Measurements from ENCODE around the gene HBG2.

HBG2 gene

DNA sequence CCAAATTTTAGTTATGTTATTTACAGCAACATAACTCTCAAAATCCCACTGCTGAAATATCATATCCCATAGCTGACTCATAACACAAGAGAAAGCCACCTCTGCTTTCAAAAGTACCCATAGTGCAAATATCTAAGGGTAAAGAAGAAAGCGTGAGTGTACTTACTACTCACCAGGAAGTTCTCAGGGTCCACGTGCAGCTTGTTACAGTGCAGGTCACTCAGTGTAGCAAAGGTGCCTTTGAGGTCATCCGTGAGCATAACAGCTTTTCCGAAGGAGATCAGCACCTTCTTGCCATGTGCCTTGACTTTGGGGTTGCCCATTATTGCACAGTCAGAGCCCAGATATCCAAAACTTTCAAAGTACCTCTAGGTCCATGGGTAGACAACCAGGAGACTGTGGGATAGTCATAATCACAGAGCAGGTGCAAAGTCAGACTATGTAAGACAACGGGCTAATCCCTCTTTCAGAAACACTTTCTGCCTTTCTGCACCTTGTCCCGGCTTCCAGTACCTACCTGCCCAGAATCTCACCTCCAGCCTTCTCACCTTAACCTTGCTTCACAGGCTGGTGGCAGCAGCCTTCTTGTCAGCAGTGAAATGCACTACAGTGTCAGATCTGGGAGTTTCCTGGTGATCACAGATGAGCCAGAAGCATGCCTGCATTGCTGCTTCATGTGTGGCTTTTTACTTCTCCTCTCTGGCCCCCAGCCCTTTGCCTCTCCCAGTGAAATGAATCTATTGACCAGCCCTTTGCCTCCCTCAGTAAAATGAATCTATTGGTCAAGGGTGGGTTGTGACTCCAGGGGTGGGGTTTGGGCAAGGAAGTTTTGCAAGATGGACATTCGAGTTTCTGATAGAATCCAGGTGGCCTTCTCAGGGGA is 11.4 kb downstream of the HBG2 start:
- Histone ChIP-seq H3K9me3 (ENCODE audit: severe bottlenecking) (no peaks in the 10 kb centered on the region), H3K4me1 (ENCODE audit: insufficient read depth, poor library complexity, severe bottlenecking) (no peaks in the 10 kb centered on the region), H3K27me3 (ENCODE audit: insufficient read depth, poor library complexity, severe bottlenecking) (peaks cover 4% of the 10 kb centered on the region), H3K27ac (ENCODE audit: poor library complexity, severe bottlenecking) (no peak overlapping the region), H3K4me3 (ENCODE audit: severe bottlenecking) (no peak overlapping the region), H3K36me3 (ENCODE audit: low read depth) (no peaks in the 10 kb centered on the region)
- ATAC-seq (ENCODE audit: low read depth) (no peak), DNase-seq (ENCODE audit: low spot score) (no peak)
- TF ChIP-seq, protein P1, sequence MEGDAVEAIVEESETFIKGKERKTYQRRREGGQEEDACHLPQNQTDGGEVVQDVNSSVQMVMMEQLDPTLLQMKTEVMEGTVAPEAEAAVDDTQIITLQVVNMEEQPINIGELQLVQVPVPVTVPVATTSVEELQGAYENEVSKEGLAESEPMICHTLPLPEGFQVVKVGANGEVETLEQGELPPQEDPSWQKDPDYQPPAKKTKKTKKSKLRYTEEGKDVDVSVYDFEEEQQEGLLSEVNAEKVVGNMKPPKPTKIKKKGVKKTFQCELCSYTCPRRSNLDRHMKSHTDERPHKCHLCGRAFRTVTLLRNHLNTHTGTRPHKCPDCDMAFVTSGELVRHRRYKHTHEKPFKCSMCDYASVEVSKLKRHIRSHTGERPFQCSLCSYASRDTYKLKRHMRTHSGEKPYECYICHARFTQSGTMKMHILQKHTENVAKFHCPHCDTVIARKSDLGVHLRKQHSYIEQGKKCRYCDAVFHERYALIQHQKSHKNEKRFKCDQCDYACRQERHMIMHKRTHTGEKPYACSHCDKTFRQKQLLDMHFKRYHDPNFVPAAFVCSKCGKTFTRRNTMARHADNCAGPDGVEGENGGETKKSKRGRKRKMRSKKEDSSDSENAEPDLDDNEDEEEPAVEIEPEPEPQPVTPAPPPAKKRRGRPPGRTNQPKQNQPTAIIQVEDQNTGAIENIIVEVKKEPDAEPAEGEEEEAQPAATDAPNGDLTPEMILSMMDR (IDR thresholded peaks at IDR 0.05; ENCODE audit: poor library complexity, severe bottlenecking), result no peak

DNA sequence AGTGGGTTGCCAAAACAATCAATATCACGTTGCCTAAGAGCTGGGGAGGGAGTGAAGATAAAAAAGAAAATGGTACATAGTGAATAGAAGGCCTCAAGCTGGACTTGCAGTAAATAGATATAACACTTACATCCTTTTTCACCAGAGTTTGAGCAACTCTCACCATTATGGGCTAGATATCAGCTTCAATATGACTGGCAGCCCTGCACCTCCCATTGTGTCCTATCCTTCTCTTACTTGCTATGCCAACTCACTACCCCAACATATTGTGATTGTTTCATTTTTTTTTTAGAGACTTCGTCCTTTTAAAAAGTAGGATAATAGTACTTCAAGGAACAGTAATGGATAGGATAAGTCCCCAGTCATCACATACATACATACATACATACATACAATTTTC is 12.4 kb downstream of the HBG2 start:
- H3K27ac ChIP-seq (ENCODE audit: poor library complexity, severe bottlenecking), result no peak overlapping the region
- no peaks in the 10 kb centered on the region for H3K9me3 ChIP-seq (ENCODE audit: severe bottlenecking)
- no peak for ATAC-seq (ENCODE audit: low read depth)
- no peaks in the 10 kb centered on the region for H3K4me1 ChIP-seq (ENCODE audit: insufficient read depth, poor library complexity, severe bottlenecking)
- no peak overlapping the region for H3K4me3 ChIP-seq (ENCODE audit: severe bottlenecking)
- H3K36me3 ChIP-seq (ENCODE audit: low read depth), result no peaks in the 10 kb centered on the region
- H3K27me3 ChIP-seq (ENCODE audit: insufficient read depth, poor library complexity, severe bottlenecking), result peaks cover 4% of the 10 kb centered on the region
- TF ChIP-seq, protein P1 (IDR thresholded peaks at IDR 0.05; ENCODE audit: poor library complexity, severe bottlenecking), result no peak
- DNase-seq (ENCODE audit: low spot score), result no peak

DNA sequence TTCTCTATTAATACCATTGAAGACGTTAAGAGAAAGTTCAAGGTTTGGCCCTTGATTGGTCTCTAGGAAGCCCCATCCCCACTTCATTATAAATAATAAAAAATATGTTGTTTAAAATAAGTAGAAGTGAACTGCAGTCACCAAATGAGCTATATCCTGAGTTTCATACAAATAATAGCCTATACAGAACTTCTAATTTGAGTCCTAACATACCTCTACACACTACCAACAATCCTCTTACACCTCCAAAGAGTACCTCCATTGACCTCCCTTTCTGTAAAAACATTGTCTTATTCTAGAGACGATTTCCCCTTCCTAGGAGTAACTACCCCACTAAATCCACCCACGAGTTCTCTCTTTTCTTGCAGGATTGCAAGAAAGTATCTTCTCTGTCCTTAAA is 13.1 kb downstream of the HBG2 start:
- no peak for ATAC-seq (ENCODE audit: low read depth)
- H3K27me3 ChIP-seq (ENCODE audit: insufficient read depth, poor library complexity, severe bottlenecking), result peaks cover 4% of the 10 kb centered on the region
- TF ChIP-seq, protein P1 (IDR thresholded peaks at IDR 0.05; ENCODE audit: poor library complexity, severe bottlenecking), result no peak

DNA sequence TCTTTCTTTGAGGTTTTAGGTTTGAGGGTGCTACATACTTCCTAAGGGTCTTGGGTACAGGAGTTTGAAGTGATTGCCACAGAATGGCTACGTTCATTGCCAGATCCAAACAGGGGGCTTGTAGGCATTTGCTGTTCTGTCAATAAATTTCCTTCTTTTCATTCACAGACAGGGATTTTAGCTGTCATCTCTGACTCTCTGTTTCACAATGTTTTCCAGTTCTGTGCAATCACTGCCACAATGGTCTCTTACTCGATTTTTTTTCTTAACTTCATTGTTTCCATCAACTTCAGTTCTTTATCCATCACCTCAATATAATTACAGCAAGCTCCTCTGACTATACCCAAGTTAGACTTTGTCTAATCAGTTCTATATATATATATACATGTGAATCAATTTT is 14.1 kb downstream of the HBG2 start:
- DNase-seq (ENCODE audit: low spot score), result no peak

More for the DNA sequence above, 13.1 kb downstream of the HBG2 start:
- H3K4me3 ChIP-seq (ENCODE audit: severe bottlenecking), result no peak overlapping the region
- H3K36me3 ChIP-seq (ENCODE audit: low read depth), result no peaks in the 10 kb centered on the region
- DNase-seq (ENCODE audit: low spot score), result no peak
- H3K9me3 ChIP-seq (ENCODE audit: severe bottlenecking), result no peaks in the 10 kb centered on the region
- no peaks in the 10 kb centered on the region for H3K4me1 ChIP-seq (ENCODE audit: insufficient read depth, poor library complexity, severe bottlenecking)
- H3K27ac ChIP-seq (ENCODE audit: poor library complexity, severe bottlenecking), result no peak overlapping the region

More for the DNA sequence above, 14.1 kb downstream of the HBG2 start:
- H3K4me1 ChIP-seq (ENCODE audit: insufficient read depth, poor library complexity, severe bottlenecking), result no peaks in the 10 kb centered on the region
- H3K4me3 ChIP-seq (ENCODE audit: severe bottlenecking), result no peak overlapping the region
- TF ChIP-seq, protein P1 (IDR thresholded peaks at IDR 0.05; ENCODE audit: poor library complexity, severe bottlenecking), result no peak
- H3K27ac ChIP-seq (ENCODE audit: poor library complexity, severe bottlenecking), result no peak overlapping the region
- peaks cover 4% of the 10 kb centered on the region for H3K27me3 ChIP-seq (ENCODE audit: insufficient read depth, poor library complexity, severe bottlenecking)
- no peak for ATAC-seq (ENCODE audit: low read depth)
- H3K36me3 ChIP-seq (ENCODE audit: low read depth), result no peaks in the 10 kb centered on the region
- H3K9me3 ChIP-seq (ENCODE audit: severe bottlenecking), result no peaks in the 10 kb centered on the region
